Fibroblast of the aortic adventitia (primary cell): Measurements from ENCODE around the gene RAC2. TPM values are rescaled to one million over a fixed set of nuclear protein-coding genes. Genes with fewer than 3 reads are reported as not detected.

Source experiments
- DNase-seq: peaks from one replicate; pipeline ENCODE4 v3.0.0-alpha.2; 2010; ENCODE audit warnings: low read depth
- H3K4me3 ChIP-seq: 2 replicates; pipeline ENCODE4 v1.5.1; 2011; ENCODE audit warnings: low read depth, mild to moderate bottlenecking, control low read depth, low read length, moderate library complexity
- CTCF ChIP-seq: IDR thresholded peaks from 2 replicates; pipeline ENCODE4 v1.5.1; 2011; ENCODE audit warnings: mild to moderate bottlenecking, low read length, control low read depth, inconsistent platforms; ENCODE audit not compliant: insufficient read depth
- total RNA-seq: library from RNA; depleted of rRNA; stranded (reverse); fragments of >200 nt; gene quantifications from 2 replicates; pipeline ENCODE4 v1.2.3, GENCODE V29; 2012; ENCODE audit warnings: low replicate concordance

RAC2 gene
- total RNA-seq, 1 donor, result 14.4 TPM

DNA sequence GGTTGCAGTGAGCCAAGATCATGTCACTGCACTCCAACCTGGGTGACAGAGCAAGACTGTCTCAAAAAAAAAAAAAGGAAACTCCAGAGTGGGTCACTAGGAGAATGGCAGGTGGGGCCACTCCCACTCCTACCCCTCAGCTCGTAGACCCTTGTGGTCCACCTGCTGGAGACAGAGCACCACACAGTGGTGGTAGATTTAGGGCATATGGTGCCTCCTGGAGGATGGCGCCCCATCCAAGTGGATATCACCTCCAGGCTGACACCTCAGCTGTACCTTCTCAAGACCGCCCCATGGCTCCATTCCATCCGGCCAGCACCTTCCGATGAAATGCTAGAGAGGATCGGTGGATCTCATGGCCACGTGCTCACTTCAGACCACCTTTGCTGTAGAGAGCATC, 44.5 kb upstream of the RAC2 start:
- TF ChIP-seq CTCF, result no peak
- no peak overlapping the region for H3K4me3 ChIP-seq
- no peak for DNase-seq

DNA sequence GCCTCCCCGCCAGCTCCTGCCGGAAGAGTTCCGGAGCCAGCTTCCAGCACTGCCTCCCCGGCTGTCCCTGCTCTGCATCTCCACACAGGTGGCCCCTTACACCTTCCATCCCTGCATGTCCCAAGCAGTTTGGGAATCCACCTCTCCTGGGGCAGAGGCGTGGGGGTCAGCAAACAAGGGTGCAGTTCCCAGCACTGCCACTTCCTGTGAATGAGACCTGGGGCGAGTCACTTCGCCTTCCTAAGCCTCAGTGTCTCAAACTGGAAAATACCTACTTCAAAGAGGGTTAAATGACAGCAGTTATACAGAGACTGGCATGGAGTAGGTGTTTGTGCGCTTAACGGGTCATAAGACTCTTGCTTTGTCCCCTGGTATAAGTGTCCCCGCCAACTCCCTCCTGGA, 43.5 kb upstream of the RAC2 start:
- no peak for DNase-seq
- H3K4me3 ChIP-seq, result no peak overlapping the region
- TF ChIP-seq CTCF, result no peak

GRCh38 chr22:37285937-37286336, 41.9 kb upstream of the RAC2 start:
- TF ChIP-seq CTCF, result no peak
- H3K4me3 ChIP-seq, result no peak overlapping the region
- DNase-seq, result no peak

- TF ChIP-seq CTCF, result no peak
- no peak for DNase-seq
- no peak overlapping the region for H3K4me3 ChIP-seq
Observed at GRCh38 chr22:37284805-37285355, 40.8 kb upstream of the RAC2 start.

GRCh38 chr22:37284126-37284804, 40.2 kb upstream of the RAC2 start:
- no peak overlapping the region for H3K4me3 ChIP-seq
- no peak for DNase-seq
- TF ChIP-seq CTCF, result no peak

GRCh38 chr22:37283393-37283937, 39.4 kb upstream of the RAC2 start:
- H3K4me3 ChIP-seq, result no peak overlapping the region
- no peak for DNase-seq
- TF ChIP-seq CTCF, result peak; percentile 56

- TF ChIP-seq CTCF, result no peak
- no peak for DNase-seq
- no peak within 1 kb of the TSS for H3K4me3 ChIP-seq
Observed at GRCh38 chr22:37282385-37282677, 38.3 kb upstream of the RAC2 start, which contains the start of gene CYTH4. Gene CYTH4, plus strand, starts transcription at chr22:37282508. Its CDS starts 62 bp downstream, at chr22:37282570.
